GM18505 (cell line): ENCODE data around the gene LRP5.
"Not testable (repeated sequence)": the region's sequence is repeated elsewhere in the genome, so short reads cannot be mapped to it uniquely, and the experiment has no call there.

Source experiments
- ATAC-seq: cut with Tn5 transposase; IDR thresholded peaks from one replicate; pipeline ENCODE4 v1.9.1; 2021; ENCODE audit not compliant: unreplicated experiment
- POLR2A ChIP-seq: IDR thresholded peaks from 4 replicates; pipeline ENCODE4 v1.6.1; 2011; ENCODE audit warnings: borderline replicate concordance; ENCODE audit not compliant: insufficient read depth, insufficient read length; ENCODE audit errors: extremely low read depth

The LRP5 gene

GRCh38 chr11:68333173-68333572 lies 20.8 kb downstream of the LRP5 start:
- no peak for ATAC-seq
- TF ChIP-seq POLR2A, result no peak

DNA sequence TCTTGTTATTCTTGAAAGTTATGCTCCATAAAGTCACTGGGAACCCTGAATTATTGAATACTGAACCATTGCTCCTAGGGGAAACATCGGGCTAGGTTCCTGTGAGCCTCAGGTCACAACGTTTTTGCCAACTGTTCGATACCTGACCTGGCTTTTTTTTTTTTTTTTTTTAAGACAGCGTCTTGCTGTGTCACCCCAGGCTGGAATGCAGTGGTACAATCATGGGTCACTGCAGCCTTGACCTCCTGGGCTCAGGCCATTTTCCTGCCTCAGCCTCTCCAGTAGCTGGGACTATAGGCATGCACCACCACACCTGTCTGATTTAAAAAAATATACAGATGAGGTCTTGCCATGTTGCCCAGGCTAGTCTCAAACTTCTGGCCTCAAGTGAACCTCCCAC lies 22.5 kb downstream of the LRP5 start:
- TF ChIP-seq POLR2A, result no peak
- ATAC-seq, result no peak

DNA sequence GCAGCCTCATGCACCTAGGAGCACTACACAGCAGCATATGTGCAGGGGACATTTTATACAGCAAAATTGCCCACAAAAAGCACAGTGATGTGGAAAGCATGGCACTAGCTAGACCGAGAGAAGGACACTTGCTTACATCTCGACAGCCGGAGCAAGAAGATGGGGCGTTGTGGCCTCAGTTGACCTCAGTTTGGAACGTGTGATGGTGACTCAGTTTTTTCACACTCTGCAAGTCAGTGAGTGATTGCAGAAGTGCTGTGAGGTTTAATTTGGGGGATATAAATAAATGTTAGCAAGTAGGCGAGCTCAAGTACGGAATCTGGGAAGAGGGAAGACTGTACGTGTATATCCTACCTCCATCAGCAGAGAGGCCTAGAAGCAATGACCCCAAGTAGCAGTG lies 23.3 kb downstream of the LRP5 start:
- ATAC-seq, result no peak
- no peak for TF ChIP-seq POLR2A

- no peak for ATAC-seq
- TF ChIP-seq POLR2A, result no peak
Observed at GRCh38 chr11:68336716-68337115, 24.3 kb downstream of the LRP5 start.

- no peak for TF ChIP-seq POLR2A
- no peak for ATAC-seq
Observed at GRCh38 chr11:68337399-68337835, 25.0 kb downstream of the LRP5 start.

DNA sequence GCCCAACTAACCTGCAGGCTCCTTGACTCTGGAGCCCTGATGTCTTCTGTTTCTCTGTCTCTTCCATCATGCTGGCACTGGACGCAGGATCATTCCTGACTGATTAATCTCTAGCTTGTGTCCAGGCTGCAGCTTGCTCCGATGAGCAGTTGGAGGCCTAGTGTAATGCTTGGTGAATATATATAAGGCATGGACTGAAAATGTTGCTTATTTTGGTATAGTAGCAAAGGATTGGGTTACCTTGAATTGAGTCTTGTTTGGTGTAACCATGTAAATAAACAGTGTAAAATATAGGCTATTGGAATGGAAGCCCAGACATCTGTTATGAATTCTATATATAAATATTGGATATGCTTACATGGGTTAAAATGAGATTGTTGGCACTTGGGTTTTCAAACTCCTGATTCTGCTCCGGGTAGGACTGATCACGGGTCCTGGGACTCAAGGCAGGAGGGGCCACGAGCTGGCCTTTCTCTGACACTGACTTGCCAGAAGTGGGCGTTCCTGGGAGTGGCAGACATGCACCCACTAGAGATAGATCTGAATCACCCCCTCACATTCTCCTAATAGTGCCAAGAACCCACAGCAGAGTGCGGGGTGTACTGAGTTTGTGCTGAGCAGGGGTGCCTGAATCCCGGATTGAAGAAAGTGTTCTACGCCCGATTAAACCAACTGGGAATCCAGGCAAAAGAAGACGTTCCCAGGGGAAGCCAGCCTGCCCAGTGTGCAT lies 25.8 kb downstream of the LRP5 start:
- no peak for ATAC-seq
- no peak for TF ChIP-seq POLR2A

GRCh38 chr11:68340003-68340767 lies 27.8 kb downstream of the LRP5 start:
- ATAC-seq, result no peak
- no peak for TF ChIP-seq POLR2A

GRCh38 chr11:68340784-68341556 lies 28.6 kb downstream of the LRP5 start:
- no peak for ATAC-seq
- no peak for TF ChIP-seq POLR2A

DNA sequence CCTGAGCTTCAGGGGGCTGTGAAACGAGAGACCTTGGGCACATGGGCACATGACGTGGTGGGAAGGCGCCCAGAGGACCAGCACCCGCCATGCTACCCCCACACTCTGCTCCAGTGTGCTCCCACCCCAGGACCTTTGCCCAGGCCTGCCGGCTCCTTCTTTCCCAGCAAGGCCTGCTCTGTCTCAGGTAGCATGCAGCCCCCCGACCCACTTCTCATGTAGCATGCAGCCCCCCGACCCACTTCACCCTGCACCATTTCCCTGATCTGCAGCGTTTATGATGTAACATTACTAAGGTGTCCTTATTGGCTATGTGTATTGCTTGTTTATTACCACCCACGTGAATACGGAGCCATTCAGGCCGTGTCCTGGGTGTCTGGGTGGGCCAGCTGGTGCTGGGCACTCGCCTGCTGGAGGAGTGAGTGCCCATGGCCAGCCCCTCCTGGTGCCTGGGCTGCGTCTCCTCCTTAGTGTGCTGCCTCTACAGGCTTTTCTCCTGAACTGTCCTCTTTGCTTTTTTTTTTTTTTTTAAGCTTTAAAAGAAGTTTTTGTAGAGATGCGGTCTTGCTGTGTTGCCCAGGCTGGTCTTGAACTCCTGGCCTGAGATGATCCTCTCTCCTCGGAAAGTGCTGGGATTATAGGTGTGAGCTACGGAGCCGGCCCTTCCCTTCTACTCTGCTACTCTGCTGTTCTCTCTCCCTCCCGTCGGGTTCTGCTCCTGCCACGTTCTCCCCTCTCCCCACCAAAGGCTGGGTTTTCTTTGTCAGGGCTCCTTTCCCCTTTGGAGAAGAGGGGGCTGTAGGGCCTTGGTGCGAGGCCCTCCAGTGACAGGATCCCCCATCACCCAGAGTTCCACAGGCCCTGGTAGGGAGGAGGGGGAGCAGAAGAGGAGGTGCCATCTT lies 29.4 kb downstream of the LRP5 start:
- no peak for ATAC-seq
- no peak for TF ChIP-seq POLR2A

GRCh38 chr11:68342459-68343158 lies 30.2 kb downstream of the LRP5 start:
- ATAC-seq, result no peak
- no peak for TF ChIP-seq POLR2A

DNA sequence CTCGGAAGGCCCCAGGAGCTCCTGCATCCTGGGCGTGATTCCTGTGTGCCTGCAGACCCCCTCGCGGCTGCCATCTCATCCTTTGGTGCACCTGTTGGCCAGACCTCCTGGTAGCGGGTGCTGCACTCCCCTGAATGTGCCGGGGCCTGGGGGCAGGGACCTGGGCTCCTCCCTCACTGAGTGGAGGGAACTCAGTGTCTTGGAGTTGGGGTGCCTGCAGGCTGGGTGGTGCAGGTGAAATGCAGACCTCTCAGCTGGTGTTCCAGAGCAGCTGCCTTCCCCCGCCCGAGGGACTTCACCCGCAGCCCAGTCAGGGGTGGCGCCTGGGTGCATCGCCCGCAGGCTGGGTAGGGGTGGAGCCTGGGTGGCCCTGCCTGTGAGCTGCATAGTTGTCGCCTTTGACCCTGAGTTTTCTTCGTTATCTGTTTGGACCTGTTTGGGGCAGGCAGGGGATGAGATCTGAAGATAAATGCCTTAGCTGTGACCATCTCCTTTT lies 31.4 kb downstream of the LRP5 start:
- TF ChIP-seq POLR2A, result no peak
- no peak for ATAC-seq

GRCh38 chr11:68344821-68345220 lies 32.4 kb downstream of the LRP5 start:
- not testable (repeated sequence) for ATAC-seq

DNA sequence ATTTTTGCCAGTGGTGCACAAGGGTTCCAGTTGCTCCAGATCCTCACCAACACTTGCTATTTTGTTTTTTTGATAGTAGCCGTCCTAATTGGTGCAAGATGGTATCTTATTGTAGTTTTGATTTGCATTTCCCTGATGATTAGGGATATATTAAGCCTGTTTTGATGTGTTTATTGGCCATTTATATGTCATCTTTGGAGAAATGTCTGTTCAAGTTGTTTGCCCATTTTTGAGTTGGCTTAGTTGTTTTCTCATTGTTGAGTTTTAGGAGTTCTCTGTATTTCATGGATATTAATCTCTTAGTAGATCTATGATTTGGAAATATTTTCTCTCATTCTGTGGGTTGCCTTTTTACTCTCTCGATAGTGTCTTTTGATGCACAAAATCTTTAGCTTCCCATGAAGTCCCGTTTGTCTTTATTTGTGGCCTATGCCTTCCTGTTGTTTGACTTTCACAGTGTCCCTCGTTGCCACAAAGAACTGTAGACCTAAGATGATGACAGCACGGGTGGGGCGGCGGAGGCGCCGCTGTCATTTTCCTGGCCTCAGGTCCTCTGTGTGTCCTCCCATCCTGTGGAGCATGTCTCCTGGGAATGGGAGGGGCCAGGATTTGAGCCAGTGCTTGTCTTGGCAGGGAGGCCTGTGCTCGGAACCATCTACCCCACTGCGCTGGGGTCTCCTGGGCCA lies 33.5 kb downstream of the LRP5 start:
- ATAC-seq, result no peak
- TF ChIP-seq POLR2A, result no peak
